NCI-H2196 treated with DMSO at 0.1 percent for 48 hours (cell line): ENCODE results near the gene SLC49A4.

Experiments
- DNase-seq: peaks from one replicate; lab custom pipeline; 2025; ENCODE audit not compliant: unreplicated experiment; lab: John Stamatoyannopoulos, UW

Gene SLC49A4

GRCh38 chr3:122785231-122785630 lies 9.6 kb upstream of the SLC49A4 start:
- no peak for DNase-seq

- DNase-seq = no peak
These were observed 8.8 kb upstream of the SLC49A4 start for GRCh38 chr3:122786066-122786465.

- DNase-seq = no peak
These were observed 7.0 kb upstream of the SLC49A4 start for GRCh38 chr3:122787872-122788271.

GRCh38 chr3:122789585-122790273 lies 5.1 kb upstream of the SLC49A4 start:
- DNase-seq = no peak

- no peak for DNase-seq
These were observed 1.1 kb upstream of the SLC49A4 start, which contains the start of gene HSPBAP1 for GRCh38 chr3:122793568-122794416. TSS of gene HSPBAP1 (minus strand) at chr3:122793831. CDS start at chr3:122793680, 151 bp downstream.

GRCh38 chr3:122794483-122794778 lies 438 bp upstream of the SLC49A4 start:
- no peak for DNase-seq

GRCh38 chr3:122795674-122796195 lies 866 bp downstream of the SLC49A4 start:
- no peak for DNase-seq

- DNase-seq = no peak
These were observed 2.4 kb downstream of the SLC49A4 start for GRCh38 chr3:122797291-122797690.

GRCh38 chr3:122799322-122799721 lies 4.5 kb downstream of the SLC49A4 start:
- DNase-seq = no peak

- no peak for DNase-seq
These were observed 5.2 kb downstream of the SLC49A4 start for GRCh38 chr3:122800031-122800430.

GRCh38 chr3:122800706-122801237 lies 5.9 kb downstream of the SLC49A4 start:
- DNase-seq = no peak

- DNase-seq = no peak
These were observed 7.5 kb downstream of the SLC49A4 start for GRCh38 chr3:122802323-122802722.

- no peak for DNase-seq
These were observed 9.1 kb downstream of the SLC49A4 start for GRCh38 chr3:122803977-122804376.

- no peak for DNase-seq
These were observed 15.9 kb downstream of the SLC49A4 start for GRCh38 chr3:122810734-122811133.

GRCh38 chr3:122816587-122816986 lies 21.7 kb downstream of the SLC49A4 start:
- no peak for DNase-seq

GRCh38 chr3:122824465-122825381 lies 29.9 kb downstream of the SLC49A4 start:
- DNase-seq = no peak

- DNase-seq = no peak
These were observed 30.6 kb downstream of the SLC49A4 start for GRCh38 chr3:122825460-122825859.

- DNase-seq = no peak
These were observed 31.4 kb downstream of the SLC49A4 start for GRCh38 chr3:122826278-122826677.

- DNase-seq = no peak
These were observed 33.4 kb downstream of the SLC49A4 start for GRCh38 chr3:122828281-122828680.

GRCh38 chr3:122835590-122835989 lies 40.7 kb downstream of the SLC49A4 start:
- no peak for DNase-seq

- DNase-seq = no peak
These were observed 48.7 kb downstream of the SLC49A4 start for GRCh38 chr3:122843604-122844003.
